ENCODE results near the gene GMDS.
A peak's percentile ranks its signal among the peaks of the same experiment; 100 is the strongest.

GMDS gene

DNA sequence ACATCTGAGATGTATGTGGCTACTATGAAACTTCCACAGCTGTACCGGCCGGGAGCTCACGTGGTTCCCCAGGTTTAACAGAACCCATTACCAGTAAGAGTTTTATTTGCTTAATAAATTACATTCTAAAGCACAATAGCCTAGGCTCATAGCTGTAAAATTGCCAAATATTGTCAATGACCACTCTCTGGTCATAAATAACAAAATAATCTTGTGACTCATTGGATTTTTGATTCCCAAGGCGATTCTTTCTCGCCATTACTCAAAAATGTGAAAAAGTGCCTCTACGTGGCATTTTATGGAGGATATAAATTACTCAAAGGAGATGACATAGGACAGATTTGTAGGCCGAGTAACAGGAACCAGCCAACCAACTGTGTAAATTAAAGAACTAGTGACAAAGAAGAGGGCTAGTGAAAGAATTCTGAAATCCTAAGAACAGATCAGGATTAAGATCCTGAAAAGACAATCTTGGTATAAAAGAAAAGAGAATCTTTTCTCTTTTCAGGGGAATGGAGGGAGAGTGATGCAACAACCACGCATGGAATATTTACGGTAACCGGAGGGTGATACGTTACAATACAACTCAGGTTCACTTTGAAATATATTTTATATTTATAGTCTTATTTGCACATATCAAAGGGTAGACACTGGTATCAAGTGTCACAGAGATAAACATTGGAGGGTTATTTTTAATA, 436.0 kb downstream of the GMDS start:
- no peak for DNase-seq (ENCODE audit: low read depth in 2 of 2)
- no peak overlapping the region for H3K4me3 ChIP-seq (replicated peaks in 1 of 2; ENCODE audit: low read depth in 2 of 2, low read length in 2 of 2)
- TF ChIP-seq CTCF (IDR thresholded peaks at IDR 0.05; ENCODE audit: low read depth, low read length) = no peak

DNA sequence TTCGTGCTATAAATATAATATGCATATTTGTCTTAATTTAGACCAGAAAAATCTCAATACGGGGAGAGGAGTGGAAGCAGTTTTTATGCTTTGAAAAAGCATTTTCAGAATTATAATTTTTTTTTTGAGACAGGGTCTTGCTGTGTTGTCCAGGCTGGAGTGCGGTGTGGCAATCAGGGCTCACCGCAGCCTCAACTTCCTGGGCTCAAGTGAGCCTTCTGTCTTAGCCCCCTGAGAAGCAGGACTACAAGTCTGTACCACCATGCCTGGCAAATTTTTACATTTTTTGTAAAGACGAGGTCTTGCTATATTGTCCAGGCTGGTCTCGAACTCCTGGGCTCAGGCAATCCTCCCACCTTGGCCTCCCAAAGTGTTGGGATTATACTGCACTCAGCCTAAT, 438.5 kb downstream of the GMDS start:
- no peak for TF ChIP-seq CTCF (IDR thresholded peaks at IDR 0.05; ENCODE audit: low read depth, low read length)
- DNase-seq (ENCODE audit: low read depth in 2 of 2) = no peak
- H3K4me3 ChIP-seq (replicated peaks in 1 of 2; ENCODE audit: low read depth in 2 of 2, low read length in 2 of 2) = no peak overlapping the region

DNA sequence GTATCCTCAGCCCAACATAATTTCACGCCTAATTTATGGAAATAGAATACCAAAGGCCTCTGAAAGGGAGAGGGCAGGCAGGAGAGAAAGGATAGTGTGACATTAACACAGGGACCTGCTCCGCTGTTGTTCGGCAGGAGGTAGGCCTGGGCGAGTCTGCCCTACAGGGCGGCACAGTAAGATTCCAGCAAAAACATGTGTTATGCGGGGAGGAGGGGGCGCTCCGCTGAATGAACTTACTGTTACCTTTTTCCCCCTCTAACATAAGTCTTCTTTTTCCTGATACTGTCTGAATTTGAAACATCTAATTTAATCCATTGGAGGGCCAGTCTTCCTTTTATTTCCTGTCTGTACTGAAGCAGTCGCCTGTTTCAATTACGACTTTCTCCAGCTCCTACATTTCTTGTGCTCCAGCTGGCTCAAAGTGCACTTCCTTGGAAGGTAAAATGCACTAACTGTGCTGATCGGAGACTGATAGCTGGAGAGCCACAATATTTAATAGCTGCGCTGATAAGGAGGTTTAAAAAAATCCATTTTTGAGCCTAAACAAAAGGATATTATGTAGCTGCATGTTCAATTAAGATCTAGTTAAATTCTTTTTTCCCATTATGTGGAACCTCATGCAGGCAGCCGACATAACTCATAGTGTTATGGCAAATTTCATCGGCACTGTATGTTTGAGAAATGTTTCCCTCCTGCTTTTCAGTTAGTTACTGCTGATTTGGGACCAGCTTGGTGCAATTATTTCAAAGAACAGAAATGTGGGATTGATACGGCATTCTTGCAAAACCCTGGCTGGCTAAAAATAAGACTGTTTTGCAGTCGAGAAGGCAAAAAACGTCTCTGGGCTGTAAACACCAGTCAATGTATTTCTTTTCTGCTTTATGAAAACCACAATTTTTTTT, 442.7 kb downstream of the GMDS start:
- no peak overlapping the region for H3K4me3 ChIP-seq (replicated peaks in 1 of 2; ENCODE audit: low read depth in 2 of 2, low read length in 2 of 2)
- DNase-seq (ENCODE audit: low read depth in 2 of 2) = peak in 1 of 2 donors; percentile 21
- no peak for TF ChIP-seq CTCF (IDR thresholded peaks at IDR 0.05; ENCODE audit: low read depth, low read length)

GRCh38 chr6:1801401-1801800, 444.0 kb downstream of the GMDS start:
- DNase-seq (ENCODE audit: low read depth in 2 of 2) = no peak
- TF ChIP-seq CTCF (IDR thresholded peaks at IDR 0.05; ENCODE audit: low read depth, low read length) = no peak
- no peak overlapping the region for H3K4me3 ChIP-seq (replicated peaks in 1 of 2; ENCODE audit: low read depth in 2 of 2, low read length in 2 of 2)

DNA sequence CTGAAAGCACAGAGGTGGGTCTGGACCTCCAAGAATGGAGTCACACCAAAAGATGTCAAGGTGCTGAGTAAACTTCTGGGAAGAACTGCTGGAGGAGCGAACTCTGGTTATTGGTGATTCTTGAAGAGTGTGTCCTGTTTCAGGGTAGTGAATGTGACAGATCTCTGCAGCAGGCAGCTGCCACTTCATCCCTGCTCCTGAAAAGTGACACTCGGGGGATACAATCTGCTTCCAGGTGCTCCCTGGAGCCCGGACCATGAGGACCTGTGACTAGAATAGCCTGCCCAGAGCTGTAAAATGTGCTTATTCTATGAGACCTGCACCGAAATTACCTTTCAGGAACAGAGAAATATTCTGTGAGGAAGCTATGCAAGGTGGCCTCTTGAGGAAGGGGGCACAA, 444.6 kb downstream of the GMDS start:
- DNase-seq (ENCODE audit: low read depth in 2 of 2) = no peak
- no peak overlapping the region for H3K4me3 ChIP-seq (replicated peaks in 1 of 2; ENCODE audit: low read depth in 2 of 2, low read length in 2 of 2)
- no peak for TF ChIP-seq CTCF (IDR thresholded peaks at IDR 0.05; ENCODE audit: low read depth, low read length)

DNA sequence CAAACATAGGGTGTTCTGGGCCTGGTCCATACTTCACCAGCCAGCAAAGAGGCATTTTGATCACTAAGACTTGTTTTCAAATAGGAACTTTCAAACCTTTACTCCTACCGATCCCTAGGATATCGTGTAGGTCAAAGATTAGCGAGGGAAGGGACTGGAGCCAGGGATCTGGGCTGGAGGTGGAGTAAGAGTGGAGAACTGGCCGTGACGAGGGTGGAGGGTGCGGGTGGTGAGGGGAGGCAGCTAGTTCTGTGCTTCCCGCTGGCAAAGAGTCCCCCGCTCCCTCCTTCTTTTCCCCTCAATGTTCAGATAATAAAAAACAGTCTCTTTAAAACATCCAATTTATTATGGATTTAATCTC, 446.5 kb downstream of the GMDS start:
- no peak overlapping the region for H3K4me3 ChIP-seq (replicated peaks in 1 of 2; ENCODE audit: low read depth in 2 of 2, low read length in 2 of 2)
- TF ChIP-seq CTCF (IDR thresholded peaks at IDR 0.05; ENCODE audit: low read depth, low read length) = no peak
- no peak for DNase-seq (ENCODE audit: low read depth in 2 of 2)
